GM18517 (cell line): ENCODE measurements around the gene ZNF831.

Source experiments
- ATAC-seq: cut with Tn5 transposase; IDR thresholded peaks from one replicate; pipeline ENCODE4 v1.9.1; 2021; ENCODE audit warnings: mild to moderate bottlenecking, moderate library complexity; ENCODE audit not compliant: unreplicated experiment

ZNF831 gene

GRCh38 chr20:59139998-59140397, 23.6 kb upstream of the ZNF831 start:
- no peak for ATAC-seq

GRCh38 chr20:59141818-59142581, 21.6 kb upstream of the ZNF831 start:
- no peak for ATAC-seq

- ATAC-seq = no peak
Measured at GRCh38 chr20:59143326-59143725, 20.3 kb upstream of the ZNF831 start.

- ATAC-seq = no peak
Measured at GRCh38 chr20:59144179-59144830, 19.3 kb upstream of the ZNF831 start.

GRCh38 chr20:59144831-59145196, 18.8 kb upstream of the ZNF831 start:
- ATAC-seq = no peak

- ATAC-seq = no peak
Measured at GRCh38 chr20:59145247-59145923, 18.2 kb upstream of the ZNF831 start.

GRCh38 chr20:59145924-59146779, 17.5 kb upstream of the ZNF831 start:
- ATAC-seq = no peak

GRCh38 chr20:59146780-59147565, 16.6 kb upstream of the ZNF831 start:
- ATAC-seq = no peak

GRCh38 chr20:59147586-59147985, 16.0 kb upstream of the ZNF831 start:
- ATAC-seq = no peak

- no peak for ATAC-seq
Measured at GRCh38 chr20:59148701-59149493, 14.7 kb upstream of the ZNF831 start.

- ATAC-seq = no peak
Measured at GRCh38 chr20:59149678-59150504, 13.7 kb upstream of the ZNF831 start.

- ATAC-seq = no peak
Measured at GRCh38 chr20:59150821-59151251, 12.8 kb upstream of the ZNF831 start.

- no peak for ATAC-seq
Measured at GRCh38 chr20:59151391-59151790, 12.2 kb upstream of the ZNF831 start.

GRCh38 chr20:59151820-59152219, 11.8 kb upstream of the ZNF831 start:
- ATAC-seq = no peak

GRCh38 chr20:59152559-59153354, 10.9 kb upstream of the ZNF831 start:
- ATAC-seq = no peak

- ATAC-seq = no peak
Measured at GRCh38 chr20:59153355-59153681, 10.3 kb upstream of the ZNF831 start.

- ATAC-seq = no peak
Measured at GRCh38 chr20:59153832-59154231, 9.8 kb upstream of the ZNF831 start.
